Upper lobe of left lung (tissue), 4 donors: ENCODE measurements around the gene NFATC2.

Source experiments
- EP300 ChIP-seq, 4 donors: sonication (generic); formaldehyde crosslinking; IDR thresholded peaks; one replicate each; pipeline ENCODE4 v1.5.1; 2017; ENCODE audit warnings: antibody characterized with exemption in 4 of 4, control low read depth in 2 of 4
- POLR2A ChIP-seq, 4 donors: fragments of 450-650 bp; IDR thresholded peaks; one replicate each; pipeline ENCODE4 v1.5.1; 2016 to 2017; ENCODE audit warnings: antibody characterized with exemption in 4 of 4, mild to moderate bottlenecking in 2 of 4
- TF ChIP-seq, protein P1 (sequence below), 6 experiments: fragments of 450-650 bp in 4 of 6; fragments of 200-600 bp in 2 of 6; sonication (generic) in 2 of 6; IDR thresholded peaks; one replicate each; pipeline ENCODE4 v1.5.1; 2016 to 2019; ENCODE audit warnings: antibody characterized with exemption in 6 of 6

DNA sequence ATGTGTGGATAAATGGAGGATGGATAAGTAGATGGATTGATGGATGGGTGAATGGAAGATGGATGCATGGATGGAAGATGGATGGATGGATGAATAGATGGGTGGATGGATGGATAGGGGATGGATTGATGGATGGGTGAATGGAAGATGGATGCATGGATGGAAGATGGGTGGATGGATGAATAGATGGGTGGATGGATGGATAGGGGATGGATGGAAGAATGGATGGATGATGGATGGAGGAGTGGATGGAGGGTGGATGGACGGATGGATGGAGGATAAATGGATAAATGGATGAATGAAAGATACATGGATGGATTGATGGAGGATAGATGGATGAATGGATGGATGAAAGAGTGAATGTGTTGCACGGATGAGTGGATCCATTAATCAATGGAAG is 3.0 kb upstream of the NFATC2 start:
- TF ChIP-seq EP300 (IDR thresholded peaks at IDR 0.05), result no peak
- TF ChIP-seq, protein P1, sequence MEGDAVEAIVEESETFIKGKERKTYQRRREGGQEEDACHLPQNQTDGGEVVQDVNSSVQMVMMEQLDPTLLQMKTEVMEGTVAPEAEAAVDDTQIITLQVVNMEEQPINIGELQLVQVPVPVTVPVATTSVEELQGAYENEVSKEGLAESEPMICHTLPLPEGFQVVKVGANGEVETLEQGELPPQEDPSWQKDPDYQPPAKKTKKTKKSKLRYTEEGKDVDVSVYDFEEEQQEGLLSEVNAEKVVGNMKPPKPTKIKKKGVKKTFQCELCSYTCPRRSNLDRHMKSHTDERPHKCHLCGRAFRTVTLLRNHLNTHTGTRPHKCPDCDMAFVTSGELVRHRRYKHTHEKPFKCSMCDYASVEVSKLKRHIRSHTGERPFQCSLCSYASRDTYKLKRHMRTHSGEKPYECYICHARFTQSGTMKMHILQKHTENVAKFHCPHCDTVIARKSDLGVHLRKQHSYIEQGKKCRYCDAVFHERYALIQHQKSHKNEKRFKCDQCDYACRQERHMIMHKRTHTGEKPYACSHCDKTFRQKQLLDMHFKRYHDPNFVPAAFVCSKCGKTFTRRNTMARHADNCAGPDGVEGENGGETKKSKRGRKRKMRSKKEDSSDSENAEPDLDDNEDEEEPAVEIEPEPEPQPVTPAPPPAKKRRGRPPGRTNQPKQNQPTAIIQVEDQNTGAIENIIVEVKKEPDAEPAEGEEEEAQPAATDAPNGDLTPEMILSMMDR (IDR thresholded peaks at IDR 0.05), result no peak
- TF ChIP-seq POLR2A (IDR thresholded peaks at IDR 0.05), result no peak
